Posterior cingulate gyrus (tissue), 11 donors: ENCODE data around the gene CDH13.

Experiments
- DNase-seq, 10 donors: peaks; one replicate each; pipeline versions ENCODE4 v3.0.0 to v3.0.0-alpha.2; 2020 to 2021; ENCODE audit warnings: mixed read lengths in 3 of 10
- intact Hi-C: fragments of 100-400 bp; cut with DNase I; formaldehyde crosslinking; loops from one replicate; pipeline ENCODE4 v1.15.1; 2023

CDH13 gene

GRCh38 chr16:83845263-83845662, 1218.5 kb downstream of the CDH13 start:
- intact Hi-C loops: no loop called here
- no peak for DNase-seq

GRCh38 chr16:83847371-83848225, 1220.8 kb downstream of the CDH13 start:
- intact Hi-C loops: no loop called here

GRCh38 chr16:83849421-83849820, 1222.7 kb downstream of the CDH13 start:
- intact Hi-C loops: no loop called here
- DNase-seq: no peak

More at GRCh38 chr16:83847371-83848225, 1220.8 kb downstream of the CDH13 start:
- DNase-seq: no peak
